Right lobe of liver (tissue), 4 donors: ENCODE data around the gene ACVRL1.

Experiments
- CTCF ChIP-seq, 4 donors: fragments of 200-600 bp in 3 of 4; fragments of 450-650 bp in 1 of 4; IDR thresholded peaks; one replicate each; pipeline versions ENCODE4 v1.5.1 to v1.8.0; 2016 to 2022; ENCODE audit warnings: antibody characterized with exemption in 4 of 4, mild to moderate bottlenecking in 2 of 4
- POLR2A ChIP-seq: fragments of 450-650 bp; IDR thresholded peaks from one replicate; pipeline ENCODE4 v1.6.1; 2017; ENCODE audit warnings: antibody characterized with exemption, mild to moderate bottlenecking
- donor health status: DM: no; HTN: no; CAD: no.
- donor health status: DM: no; HTN: no; CAD: no.
- donor health status: DM: no; HTN: yes; CAD: no.

GRCh38 chr12:51870504-51870903 is 36.8 kb upstream of the ACVRL1 start:
- TF ChIP-seq CTCF (IDR thresholded peaks at IDR 0.05) (no peak), POLR2A (no peak)
